Loucy (cell line): ENCODE measurements around the gene FAM168A.

Experiments used
- H2AFZ ChIP-seq: fragments of 200-600 bp; sonication (generic); 2 replicates; pipeline ENCODE4 v1.6.0; 2016; ENCODE audit warnings: antibody characterized with exemption, mild to moderate bottlenecking, low read length, moderate library complexity
- H3F3A ChIP-seq: fragments of 200-600 bp; 2 replicates; pipeline ENCODE4 v1.6.0; 2016; ENCODE audit warnings: antibody characterized with exemption, low read depth, mild to moderate bottlenecking
- H3K27me3 ChIP-seq: fragments of 200-600 bp; sonication (generic); 2 replicates; pipeline ENCODE4 v1.6.1; 2014; ENCODE audit warnings: low read length, mild to moderate bottlenecking; ENCODE audit not compliant: insufficient read depth, poor library complexity, severe bottlenecking
- H3K36me3 ChIP-seq: fragments of 200-600 bp; sonication (generic); 2 replicates; pipeline ENCODE4 v1.6.1; 2016; ENCODE audit warnings: low read length; ENCODE audit not compliant: insufficient read depth
- H3K4me1 ChIP-seq: fragments of 200-600 bp; sonication (generic); 2 replicates; pipeline ENCODE4 v1.5.1; 2014; ENCODE audit warnings: low read length, mild to moderate bottlenecking; ENCODE audit not compliant: insufficient read depth, poor library complexity, severe bottlenecking
- H3K4me2 ChIP-seq: fragments of 200-600 bp; sonication (generic); 2 replicates; pipeline ENCODE4 v1.6.0; 2014; ENCODE audit warnings: antibody characterized with exemption, low read length, low read depth, mild to moderate bottlenecking; ENCODE audit not compliant: poor library complexity, severe bottlenecking
- H3K4me3 ChIP-seq: fragments of 200-600 bp; sonication (generic); 2 replicates; pipeline ENCODE4 v1.5.1; 2014; ENCODE audit warnings: low read length, mild to moderate bottlenecking, mixed read lengths; ENCODE audit not compliant: poor library complexity, severe bottlenecking
- H3K79me2 ChIP-seq: fragments of 200-600 bp; sonication (generic); 2 replicates; pipeline ENCODE4 v1.6.1; 2014; ENCODE audit warnings: low read length; ENCODE audit not compliant: insufficient read depth
- H3K9ac ChIP-seq: fragments of 200-600 bp; sonication (generic); 2 replicates; pipeline ENCODE4 v1.6.0; 2014; ENCODE audit warnings: mild to moderate bottlenecking, low read depth, low read length, moderate library complexity; ENCODE audit not compliant: poor library complexity, severe bottlenecking
- H3K9me2 ChIP-seq: fragments of 200-600 bp; sonication (generic); replicated peaks from 2 replicates; pipeline ENCODE4 v1.6.1; 2016; ENCODE audit warnings: low read depth, low read length, mixed read lengths
- H3K9me3 ChIP-seq: fragments of 200-600 bp; sonication (generic); 2 replicates; pipeline ENCODE4 v1.6.1; 2014; ENCODE audit warnings: mild to moderate bottlenecking, antibody characterized with exemption, low read length, low read depth; ENCODE audit not compliant: insufficient read depth
- H4K20me1 ChIP-seq: fragments of 200-600 bp; sonication (generic); 2 replicates; pipeline ENCODE4 v1.6.0; 2014; ENCODE audit warnings: antibody characterized with exemption, low read length, mild to moderate bottlenecking; ENCODE audit not compliant: insufficient read depth, poor library complexity, severe bottlenecking
- EZH2phosphoT487 ChIP-seq: fragments of 200-600 bp; IDR thresholded peaks from 2 replicates; pipeline ENCODE4 v1.6.1; 2018; ENCODE audit warnings: antibody characterized with exemption, mild to moderate bottlenecking, moderate library complexity, borderline replicate concordance
- TF ChIP-seq, protein P1 (sequence below): fragments of 200-600 bp; sonication (generic); conservative IDR thresholded peaks from 2 replicates; pipeline ENCODE4 v1.5.1; 2014; ENCODE audit warnings: mild to moderate bottlenecking, antibody characterized with exemption, low read length

Gene FAM168A

DNA sequence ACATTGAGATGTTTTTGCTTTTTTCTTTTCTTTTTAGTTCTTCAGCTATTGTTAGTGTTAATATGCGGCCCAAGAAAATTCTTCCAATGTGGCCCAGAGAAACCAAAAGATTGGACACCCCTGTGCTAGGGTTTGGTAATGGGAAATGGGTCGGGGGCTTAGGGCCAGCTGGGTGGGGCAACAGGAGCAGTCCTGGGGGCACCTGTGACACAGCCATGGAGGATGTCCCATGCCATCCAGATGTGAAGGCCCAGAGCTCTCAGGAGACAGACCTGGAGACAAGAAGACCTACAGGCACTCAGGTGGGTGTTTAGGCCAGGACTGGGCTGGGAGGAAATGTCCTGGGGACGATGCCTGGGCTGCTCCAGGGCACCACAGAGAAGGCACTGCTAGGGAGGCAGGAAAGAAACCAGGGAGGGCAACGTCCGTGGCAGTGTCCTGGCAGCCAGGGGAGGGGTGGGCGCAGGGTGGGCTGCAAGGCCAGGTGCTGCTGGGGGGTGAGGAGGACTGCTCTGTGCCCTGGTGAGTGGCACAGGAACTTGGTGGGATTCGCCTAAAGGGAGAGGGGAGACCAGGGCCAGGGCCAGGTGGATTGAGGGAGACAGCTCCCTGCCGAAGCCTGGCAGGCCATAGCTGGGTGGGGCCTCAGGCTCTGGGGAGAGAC lies 200.3 kb downstream of the FAM168A start:
- Histone ChIP-seq H3K4me1 (peaks cover 3% of the 10 kb centered on the region), H3K27me3 (no peaks in the 10 kb centered on the region), H3F3A (no peaks in the 10 kb centered on the region), H3K4me2 (no peak overlapping the region), H3K9me3 (no peaks in the 10 kb centered on the region), H3K4me3 (no peak overlapping the region), H3K9ac (no peak overlapping the region), H3K9me2 (no peaks in the 10 kb centered on the region), H3K36me3 (peaks cover 49% of the 10 kb centered on the region; the same call in 1 of the 2 replicates), H3K79me2 (no peaks in the 10 kb centered on the region), H2AFZ (no peak overlapping the region), H4K20me1 (no peaks in the 10 kb centered on the region)
- TF ChIP-seq, protein P1, sequence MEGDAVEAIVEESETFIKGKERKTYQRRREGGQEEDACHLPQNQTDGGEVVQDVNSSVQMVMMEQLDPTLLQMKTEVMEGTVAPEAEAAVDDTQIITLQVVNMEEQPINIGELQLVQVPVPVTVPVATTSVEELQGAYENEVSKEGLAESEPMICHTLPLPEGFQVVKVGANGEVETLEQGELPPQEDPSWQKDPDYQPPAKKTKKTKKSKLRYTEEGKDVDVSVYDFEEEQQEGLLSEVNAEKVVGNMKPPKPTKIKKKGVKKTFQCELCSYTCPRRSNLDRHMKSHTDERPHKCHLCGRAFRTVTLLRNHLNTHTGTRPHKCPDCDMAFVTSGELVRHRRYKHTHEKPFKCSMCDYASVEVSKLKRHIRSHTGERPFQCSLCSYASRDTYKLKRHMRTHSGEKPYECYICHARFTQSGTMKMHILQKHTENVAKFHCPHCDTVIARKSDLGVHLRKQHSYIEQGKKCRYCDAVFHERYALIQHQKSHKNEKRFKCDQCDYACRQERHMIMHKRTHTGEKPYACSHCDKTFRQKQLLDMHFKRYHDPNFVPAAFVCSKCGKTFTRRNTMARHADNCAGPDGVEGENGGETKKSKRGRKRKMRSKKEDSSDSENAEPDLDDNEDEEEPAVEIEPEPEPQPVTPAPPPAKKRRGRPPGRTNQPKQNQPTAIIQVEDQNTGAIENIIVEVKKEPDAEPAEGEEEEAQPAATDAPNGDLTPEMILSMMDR: no peak
- TF ChIP-seq EZH2phosphoT487: no peak

DNA sequence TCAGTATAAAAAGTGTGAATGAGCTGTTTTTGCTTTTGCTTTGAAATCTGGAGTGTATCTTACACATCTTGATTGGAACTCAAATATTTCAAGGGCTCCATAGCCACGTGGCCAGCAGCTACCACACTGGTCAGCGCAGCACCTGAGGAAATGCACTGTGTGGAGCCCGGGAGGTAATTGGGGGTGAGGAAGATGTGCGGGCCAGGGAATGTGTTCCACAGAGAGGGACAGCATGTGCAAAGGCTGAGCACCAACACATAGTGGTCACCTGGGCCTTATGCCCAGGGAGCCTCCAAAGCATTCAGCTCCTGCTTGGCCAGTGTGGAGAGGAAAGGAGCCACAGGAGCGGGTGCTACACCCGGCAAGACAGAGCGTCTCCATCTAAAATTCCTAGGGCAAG lies 200.9 kb downstream of the FAM168A start:
- no peak overlapping the region for H2AFZ ChIP-seq
- H4K20me1 ChIP-seq: no peaks in the 10 kb centered on the region

DNA sequence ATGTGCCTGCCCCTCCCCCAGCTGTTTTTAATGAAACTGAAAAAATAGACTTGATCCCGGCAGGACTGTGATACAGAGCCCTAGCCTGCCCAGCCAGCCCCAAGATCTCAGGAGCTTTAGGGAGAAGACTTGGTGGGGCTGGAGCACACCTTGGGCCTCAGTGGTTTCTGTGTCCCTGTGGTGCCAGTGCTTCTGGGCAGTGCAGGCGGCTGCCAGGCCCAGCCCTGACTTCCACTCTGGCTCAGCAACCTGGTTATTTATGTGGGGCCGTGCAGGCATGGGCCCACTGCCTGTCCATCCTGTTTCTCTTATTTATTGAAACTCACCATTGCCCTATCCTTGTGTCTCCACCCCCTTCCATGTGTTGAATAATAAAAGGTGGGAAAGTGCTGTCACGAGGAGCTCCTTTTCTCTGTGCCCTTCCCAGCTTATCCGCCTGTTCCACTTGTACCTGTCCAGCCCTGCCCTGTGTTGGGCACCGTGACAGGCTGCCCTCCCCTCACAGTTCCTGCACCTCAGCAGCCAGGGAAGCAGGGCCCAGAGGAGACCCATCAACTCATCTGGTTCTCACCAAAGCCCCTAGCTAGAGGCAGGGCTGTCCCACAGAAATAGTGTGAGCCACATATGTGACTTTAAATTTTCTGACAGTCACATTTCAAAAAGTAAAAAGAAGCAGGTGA lies 201.5 kb downstream of the FAM168A start:
- Histone ChIP-seq H3F3A (no peaks in the 10 kb centered on the region), H3K9ac (no peak overlapping the region), H3K36me3 (peaks cover 60% of the 10 kb centered on the region; the same call in 1 of the 2 replicates), H3K4me1 (peaks cover 3% of the 10 kb centered on the region), H3K27me3 (no peaks in the 10 kb centered on the region), H3K4me3 (no peak overlapping the region), H3K4me2 (no peak overlapping the region), H4K20me1 (no peaks in the 10 kb centered on the region), H3K79me2 (no peaks in the 10 kb centered on the region), H2AFZ (no peak overlapping the region), H3K9me2 (no peaks in the 10 kb centered on the region), H3K9me3 (no peaks in the 10 kb centered on the region)
- no peak for TF ChIP-seq EZH2phosphoT487
- TF ChIP-seq, protein P1: no peak

More for the DNA sequence above, 200.9 kb downstream of the FAM168A start:
- no peaks in the 10 kb centered on the region for H3K9me3 ChIP-seq
- peaks cover 3% of the 10 kb centered on the region for H3K4me1 ChIP-seq
- no peak overlapping the region for H3K4me3 ChIP-seq
- no peaks in the 10 kb centered on the region for H3K27me3 ChIP-seq
- peaks cover 55% of the 10 kb centered on the region; the same call in 1 of the 2 replicates for H3K36me3 ChIP-seq
- no peaks in the 10 kb centered on the region for H3K9me2 ChIP-seq
- no peak overlapping the region for H3K9ac ChIP-seq
- TF ChIP-seq, protein P1: no peak
- TF ChIP-seq EZH2phosphoT487: no peak
- no peaks in the 10 kb centered on the region for H3K79me2 ChIP-seq
- H3F3A ChIP-seq: no peaks in the 10 kb centered on the region
- no peak overlapping the region for H3K4me2 ChIP-seq
